HG03159 (cell line): ENCODE measurements around the gene ARHGEF12.

ENCODE experiments used
- ATAC-seq: cut with Tn5 transposase; IDR thresholded peaks from one replicate; pipeline ENCODE4 v1.9.1; 2021; ENCODE audit warnings: mild to moderate bottlenecking, moderate library complexity; ENCODE audit not compliant: unreplicated experiment

Gene ARHGEF12

GRCh38 chr11:120385110-120385509, 48.9 kb downstream of the ARHGEF12 start:
- no peak for ATAC-seq

- no peak for ATAC-seq
Observed at GRCh38 chr11:120385655-120386054, 49.4 kb downstream of the ARHGEF12 start.

- no peak for ATAC-seq
Observed at GRCh38 chr11:120386318-120386717, 50.1 kb downstream of the ARHGEF12 start.

- no peak for ATAC-seq
Observed at GRCh38 chr11:120386774-120387371, 50.7 kb downstream of the ARHGEF12 start.

- no peak for ATAC-seq
Observed at GRCh38 chr11:120388261-120388660, 52.0 kb downstream of the ARHGEF12 start.

GRCh38 chr11:120389693-120390584, 53.7 kb downstream of the ARHGEF12 start:
- no peak for ATAC-seq

GRCh38 chr11:120390585-120390922, 54.3 kb downstream of the ARHGEF12 start:
- ATAC-seq: no peak

GRCh38 chr11:120391292-120391691, 55.1 kb downstream of the ARHGEF12 start:
- ATAC-seq: no peak

GRCh38 chr11:120391854-120392253, 55.6 kb downstream of the ARHGEF12 start:
- ATAC-seq: no peak

- no peak for ATAC-seq
Observed at GRCh38 chr11:120392314-120392713, 56.1 kb downstream of the ARHGEF12 start.

GRCh38 chr11:120392793-120393192, 56.6 kb downstream of the ARHGEF12 start:
- no peak for ATAC-seq

GRCh38 chr11:120394119-120394518, 57.9 kb downstream of the ARHGEF12 start:
- ATAC-seq: no peak

- ATAC-seq: no peak
Observed at GRCh38 chr11:120395778-120396177, 59.6 kb downstream of the ARHGEF12 start.

- no peak for ATAC-seq
Observed at GRCh38 chr11:120398132-120398531, 61.9 kb downstream of the ARHGEF12 start.

GRCh38 chr11:120399307-120399706, 63.1 kb downstream of the ARHGEF12 start:
- ATAC-seq: no peak

- no peak for ATAC-seq
Observed at GRCh38 chr11:120400564-120401364, 64.6 kb downstream of the ARHGEF12 start.

- ATAC-seq: no peak
Observed at GRCh38 chr11:120401506-120401905, 65.3 kb downstream of the ARHGEF12 start.

- ATAC-seq: no peak
Observed at GRCh38 chr11:120403966-120404365, 67.8 kb downstream of the ARHGEF12 start.

GRCh38 chr11:120404495-120404894, 68.3 kb downstream of the ARHGEF12 start:
- ATAC-seq: no peak

- no peak for ATAC-seq
Observed at GRCh38 chr11:120409655-120410054, 73.4 kb downstream of the ARHGEF12 start.

- no peak for ATAC-seq
Observed at GRCh38 chr11:120410622-120411380, 74.6 kb downstream of the ARHGEF12 start.
